Trophoblast cell (in vitro differentiated cells and primary cell): ENCODE measurements around the gene FBLIM1.
"Not testable (repeated sequence)": the region's sequence is repeated elsewhere in the genome, so short reads cannot be mapped to it uniquely, and the experiment has no call there.

Experiments used
- DNase-seq, 2 donors: peaks; one replicate each; pipeline ENCODE4 v3.0.0-alpha.2; 2016
- H2AFZ ChIP-seq: 2 replicates; pipeline ENCODE4 v1.6.1; 2013; ENCODE audit warnings: low read length, moderate library complexity, mild to moderate bottlenecking; ENCODE audit not compliant: insufficient read depth, poor library complexity
- H2AK5ac ChIP-seq: 2 replicates; pipeline ENCODE4 v1.6.1; 2013; ENCODE audit warnings: mild to moderate bottlenecking, low read length
- H2BK120ac ChIP-seq: 2 replicates; pipeline ENCODE4 v1.6.1; 2013; ENCODE audit warnings: low read length, mild to moderate bottlenecking, moderate library complexity; ENCODE audit not compliant: insufficient read depth, poor library complexity
- H2BK12ac ChIP-seq: 2 replicates; pipeline ENCODE4 v1.6.1; 2013; ENCODE audit warnings: mild to moderate bottlenecking, low read length, moderate library complexity
- H2BK5ac ChIP-seq: 2 replicates; pipeline ENCODE4 v1.6.1; 2013; ENCODE audit warnings: low read length, low read depth, moderate library complexity, mild to moderate bottlenecking; ENCODE audit not compliant: poor library complexity
- H3K14ac ChIP-seq: 2 replicates; pipeline ENCODE4 v1.6.1; 2013; ENCODE audit warnings: mild to moderate bottlenecking, low read length
- H3K18ac ChIP-seq: 2 replicates; pipeline ENCODE4 v1.6.1; 2013; ENCODE audit warnings: mild to moderate bottlenecking, low read length
- H3K23ac ChIP-seq: 2 replicates; pipeline ENCODE4 v1.6.1; 2013; ENCODE audit warnings: low read length
- H3K27ac ChIP-seq: 2 replicates; pipeline ENCODE4 v1.5.1; 2013; ENCODE audit warnings: low read depth, mild to moderate bottlenecking, inconsistent platforms, low read length, moderate library complexity
- H3K27me3 ChIP-seq: 2 replicates; pipeline ENCODE4 v1.6.1; 2013; ENCODE audit warnings: inconsistent platforms, mild to moderate bottlenecking, low read length, moderate library complexity; ENCODE audit not compliant: insufficient read depth
- H3K36me3 ChIP-seq, 2 experiments: 1 replicate in 1 of 2; 2 replicates in 1 of 2; pipeline ENCODE4 v1.6.1; 2013; ENCODE audit warnings: low read length in 2 of 2, mild to moderate bottlenecking in 2 of 2, moderate library complexity in 1 of 2; ENCODE audit not compliant: insufficient read depth in 2 of 2, control insufficient read depth in 1 of 2
- H3K4ac ChIP-seq: 2 replicates; pipeline ENCODE4 v1.6.1; 2013; ENCODE audit warnings: low read depth, mild to moderate bottlenecking, low read length, moderate library complexity
- H3K4me1 ChIP-seq, 2 experiments: 1 replicate in 1 of 2; 2 replicates in 1 of 2; pipeline ENCODE4 v1.6.1; 2013; ENCODE audit warnings: low read length in 2 of 2, mild to moderate bottlenecking in 2 of 2, moderate library complexity in 1 of 2; ENCODE audit not compliant: insufficient read depth in 2 of 2, control insufficient read depth in 1 of 2
- H3K4me2 ChIP-seq: 2 replicates; pipeline ENCODE4 v1.6.1; 2013; ENCODE audit warnings: inconsistent platforms, mild to moderate bottlenecking, low read length, moderate library complexity
- H3K4me3 ChIP-seq: 2 replicates; pipeline ENCODE4 v1.5.1; 2013; ENCODE audit warnings: mild to moderate bottlenecking, low read depth, low read length, inconsistent platforms
- H3K79me1 ChIP-seq: one replicate; pipeline ENCODE4 v1.6.1; 2013; ENCODE audit warnings: low read length
- H3K79me2 ChIP-seq: 2 replicates; pipeline ENCODE4 v1.6.1; 2013; ENCODE audit warnings: low read length, mild to moderate bottlenecking; ENCODE audit not compliant: control insufficient read depth, insufficient read depth, poor library complexity
- H3K9ac ChIP-seq: 2 replicates; pipeline ENCODE4 v1.6.1; 2013; ENCODE audit warnings: mild to moderate bottlenecking, low read length
- H3K9me3 ChIP-seq: 2 replicates; pipeline ENCODE4 v1.6.1; 2013; ENCODE audit warnings: low read depth, mild to moderate bottlenecking, control low read depth, inconsistent platforms, low read length; ENCODE audit not compliant: insufficient read depth
- H4K12ac ChIP-seq: 2 replicates; pipeline ENCODE4 v1.6.1; 2013; ENCODE audit warnings: low read depth, mild to moderate bottlenecking, low read length, moderate library complexity
- H4K8ac ChIP-seq: 2 replicates; pipeline ENCODE4 v1.6.1; 2013; ENCODE audit warnings: low read depth, mild to moderate bottlenecking, low read length, moderate library complexity
- H4K91ac ChIP-seq: one replicate; pipeline ENCODE4 v1.6.1; 2013; ENCODE audit warnings: low read depth, mild to moderate bottlenecking, low read length, moderate library complexity
- WGBS: extraction: QIAGEN DNeasy Blood & Tissue Kit; methylation state at CpG from one replicate; pipeline ENCODE4 v1.1.7; 2013; ENCODE audit warnings: missing lambda C conversion rate; ENCODE audit not compliant: insufficient read length, insufficient coverage; ENCODE audit errors: extremely low coverage; 5-methylcytosine and 5-hydroxymethylcytosine counted together

FBLIM1 gene

DNA sequence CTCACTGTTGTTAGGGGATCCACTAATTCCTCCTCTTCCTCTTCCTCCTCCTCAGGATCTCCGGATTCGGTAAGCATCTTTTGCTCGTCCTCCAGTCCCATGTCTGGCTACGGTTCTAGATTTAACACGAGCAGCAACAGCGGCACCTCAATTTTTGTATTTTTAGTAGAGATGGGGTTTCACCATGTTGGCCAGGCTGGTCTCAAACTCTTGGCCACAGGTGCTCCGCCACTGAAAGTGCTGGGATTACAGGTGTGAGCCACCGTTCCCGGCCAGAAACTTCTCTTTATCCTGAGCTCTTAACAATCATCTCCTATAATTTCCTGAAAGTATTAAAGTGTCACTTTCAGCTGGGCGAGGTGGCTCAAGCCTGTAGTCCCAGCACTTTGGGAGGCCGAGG, 49.0 kb downstream of the FBLIM1 start, which contains the start of gene UQCRHL:
TSS of gene UQCRHL (minus strand) at position 101 of the 400 bp plus-strand sequence. CDS start at position 101, 0 bp downstream.
- H3K79me1 ChIP-seq, H3K36me3 ChIP-seq, H4K8ac ChIP-seq: not testable (repeated sequence)

DNA sequence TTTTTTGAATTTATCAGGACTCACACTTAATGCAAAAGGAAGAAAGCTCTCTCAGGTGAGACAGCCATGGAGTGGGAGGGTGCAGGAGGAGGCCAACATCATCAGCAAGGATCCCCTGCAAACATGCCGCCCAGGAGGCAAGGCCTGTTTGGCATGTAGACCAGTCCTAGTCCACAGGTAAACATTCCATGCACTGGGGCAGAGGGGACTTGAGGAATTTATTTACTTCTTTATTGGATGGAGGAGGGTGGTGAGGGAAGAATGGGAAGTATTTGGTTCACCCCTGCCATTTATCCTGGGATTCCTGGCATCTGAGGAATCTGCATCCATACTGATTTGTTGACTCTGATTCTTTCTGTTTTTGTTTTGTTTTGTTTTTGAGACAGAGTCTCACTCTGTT, 50.4 kb downstream of the FBLIM1 start:
- Histone ChIP-seq H3K4me1 (peaks cover 4 to 8% of the 10 kb centered on the region in 2 experiments), H2AK5ac (no peak overlapping the region), H4K8ac (no peak overlapping the region), H4K91ac (no peak overlapping the region), H2BK5ac (no peak overlapping the region), H3K18ac (no peak overlapping the region), H3K9ac (no peak overlapping the region), H3K4ac (no peak overlapping the region), H3K9me3 (no peaks in the 10 kb centered on the region), H3K79me1 (peaks cover 6% of the 10 kb centered on the region), H3K27me3 (no peaks in the 10 kb centered on the region), H3K36me3 (no peaks in the 10 kb centered on the region), H3K27ac (no peak overlapping the region), H2BK120ac (no peak overlapping the region), H4K12ac (no peak overlapping the region), H2BK12ac (no peak overlapping the region), H2AFZ (no peak overlapping the region), H3K23ac (no peak overlapping the region), H3K4me3 (no peak overlapping the region), H3K4me2 (no peak overlapping the region), H3K14ac (no peak overlapping the region), H3K79me2 (no peaks in the 10 kb centered on the region)
- WGBS = no CpG with 5 or more reads among the region's 1 CpG
- DNase-seq = peak; percentile 90 to 95

More for the DNA sequence above, 49.0 kb downstream of the FBLIM1 start, which contains the start of gene UQCRHL:
- H3K14ac ChIP-seq, H2AFZ ChIP-seq, H2BK12ac ChIP-seq, H3K9ac ChIP-seq, H3K4me3 ChIP-seq, H4K12ac ChIP-seq, H3K79me2 ChIP-seq, H3K4me1 ChIP-seq, H4K91ac ChIP-seq, H3K23ac ChIP-seq, H3K18ac ChIP-seq, H2AK5ac ChIP-seq, H3K27ac ChIP-seq, H3K4ac ChIP-seq, H2BK120ac ChIP-seq, H3K4me2 ChIP-seq, H3K27me3 ChIP-seq, H2BK5ac ChIP-seq, H3K9me3 ChIP-seq, DNase-seq: not testable (repeated sequence)
- no CpG with 5 or more reads among the region's 11 CpGs for WGBS

DNA sequence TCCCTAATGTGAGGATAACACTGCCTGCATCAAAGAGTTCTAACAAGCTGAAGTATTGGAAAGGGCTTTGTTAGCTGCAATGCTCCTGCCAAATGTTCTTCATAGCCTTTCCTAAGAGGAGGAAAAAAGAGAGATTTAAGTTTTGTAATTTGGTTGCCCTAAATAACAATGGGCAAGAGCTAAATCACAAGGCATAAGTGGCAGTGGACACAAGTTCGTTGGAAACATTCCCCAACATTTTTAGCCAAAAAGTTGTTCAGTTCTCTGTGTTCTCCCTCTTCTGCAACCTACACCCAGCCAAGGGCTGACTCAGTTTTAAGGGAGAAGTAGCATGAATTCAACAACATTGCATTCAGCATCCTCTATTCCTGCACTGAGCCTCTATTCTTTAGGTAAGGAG, 51.5 kb downstream of the FBLIM1 start:
- Histone ChIP-seq H3K4me1 (peaks cover 4 to 8% of the 10 kb centered on the region in 2 experiments), H3K4ac (no peak overlapping the region), H3K9ac (no peak overlapping the region), H2BK5ac (no peak overlapping the region), H3K14ac (no peak overlapping the region), H3K4me2 (no peak overlapping the region), H3K27me3 (no peaks in the 10 kb centered on the region), H3K4me3 (no peak overlapping the region), H3K27ac (no peak overlapping the region), H3K36me3 (no peaks in the 10 kb centered on the region), H4K12ac (no peak overlapping the region), H3K9me3 (no peaks in the 10 kb centered on the region), H3K79me2 (no peaks in the 10 kb centered on the region), H3K18ac (no peak overlapping the region), H2BK12ac (no peak overlapping the region), H2BK120ac (no peak overlapping the region), H2AFZ (no peak overlapping the region), H3K79me1 (peaks cover 6% of the 10 kb centered on the region), H2AK5ac (no peak overlapping the region), H3K23ac (no peak overlapping the region), H4K8ac (no peak overlapping the region), H4K91ac (no peak overlapping the region)
- whole genome bisulfite sequencing = no CpG with 5 or more reads among the region's 1 CpG
- DNase-seq = no peak

DNA sequence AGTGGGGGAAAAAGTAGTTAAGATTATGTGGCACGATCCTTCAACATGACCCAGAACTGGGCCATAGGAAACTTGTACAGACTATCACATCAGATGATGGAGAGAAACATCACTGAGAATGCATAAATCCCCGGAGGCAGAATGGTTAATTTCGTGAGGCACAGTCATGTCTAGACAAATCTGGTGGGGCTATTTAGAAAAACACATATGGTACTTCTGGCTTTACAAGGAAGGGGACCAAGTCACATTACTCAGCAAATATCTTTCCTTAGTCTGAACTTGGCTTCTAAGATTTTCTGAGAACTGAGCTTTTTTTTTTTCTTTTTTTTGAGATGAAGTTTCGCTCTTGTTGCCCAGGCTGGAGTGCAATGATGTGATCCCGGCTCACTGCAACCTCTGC, 58.1 kb downstream of the FBLIM1 start:
- no peaks in the 10 kb centered on the region for H3K4me1 ChIP-seq
- H2AFZ ChIP-seq = no peak overlapping the region
- no peaks in the 10 kb centered on the region for H3K79me2 ChIP-seq
- no peaks in the 10 kb centered on the region for H3K27me3 ChIP-seq
- H3K4me3 ChIP-seq = no peak overlapping the region
- H2BK12ac ChIP-seq = no peak overlapping the region
- no peak overlapping the region for H4K91ac ChIP-seq
- H3K27ac ChIP-seq = no peak overlapping the region
- no peak overlapping the region for H2BK5ac ChIP-seq
- no peak for DNase-seq
- H3K9ac ChIP-seq = no peak overlapping the region
- H2AK5ac ChIP-seq = no peak overlapping the region
- H3K79me1 ChIP-seq = no peaks in the 10 kb centered on the region
- no peaks in the 10 kb centered on the region for H3K9me3 ChIP-seq
- no peak overlapping the region for H3K14ac ChIP-seq
- no peak overlapping the region for H2BK120ac ChIP-seq
- H4K8ac ChIP-seq = no peak overlapping the region
- H3K23ac ChIP-seq = no peak overlapping the region
- no peak overlapping the region for H3K4me2 ChIP-seq
- H3K4ac ChIP-seq = no peak overlapping the region
- H3K36me3 ChIP-seq = no peaks in the 10 kb centered on the region
- no peak overlapping the region for H3K18ac ChIP-seq
- H4K12ac ChIP-seq = no peak overlapping the region
- no CpG with 5 or more reads among the region's 5 CpGs for WGBS
